Fibroblast of upper back skin (primary cell): ENCODE data around the gene ALDH1A2.
"Not testable (repeated sequence)": the region's sequence is repeated elsewhere in the genome, so short reads cannot be mapped to it uniquely, and the experiment has no call there.

Experiments used
- DNase-seq: peaks from one replicate; pipeline ENCODE4 v3.0.0-alpha.2; 2013

Gene ALDH1A2

DNA sequence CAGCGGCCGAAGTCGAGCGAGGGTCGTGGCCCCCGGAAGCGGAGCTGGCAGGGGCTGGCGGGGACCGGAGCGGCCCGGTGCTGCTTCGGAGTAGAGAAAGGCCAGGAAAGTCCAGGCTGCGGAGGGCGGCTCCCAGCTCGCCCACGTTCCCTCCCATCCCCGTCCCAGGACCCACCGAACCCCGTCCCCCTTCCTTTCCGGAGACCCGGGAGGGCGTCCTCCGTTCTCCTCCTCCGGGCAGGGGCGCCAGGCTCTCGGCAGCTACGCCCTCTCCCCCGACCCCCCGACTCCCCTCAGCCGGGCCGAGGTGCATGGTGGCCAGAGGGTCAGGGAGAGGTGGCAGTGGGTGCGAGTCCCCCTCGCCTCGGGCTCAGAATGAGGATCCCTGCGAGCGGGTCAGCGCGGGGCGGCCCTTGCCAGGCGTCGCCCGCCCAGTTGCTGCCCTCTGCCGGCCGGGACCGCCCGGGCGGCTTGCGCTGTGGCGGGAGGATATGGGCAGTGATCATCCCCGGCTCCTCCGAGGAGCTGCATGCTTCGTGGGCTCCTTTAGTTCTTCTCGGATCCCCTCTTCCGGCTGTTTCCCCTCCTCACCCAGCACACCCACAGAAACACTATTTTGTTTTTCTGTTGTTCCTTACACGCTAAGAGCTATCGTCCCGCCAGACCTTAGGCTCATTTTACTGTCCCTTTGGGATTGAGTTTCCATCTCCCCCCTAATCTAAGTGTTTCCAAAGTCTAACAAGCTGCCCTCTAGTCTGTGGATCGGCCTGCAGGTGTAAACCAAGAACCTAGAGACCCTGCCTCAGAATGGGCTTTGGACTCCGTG is 744 bp upstream of the ALDH1A2 start:
- peak; percentile 31 for DNase-seq

DNA sequence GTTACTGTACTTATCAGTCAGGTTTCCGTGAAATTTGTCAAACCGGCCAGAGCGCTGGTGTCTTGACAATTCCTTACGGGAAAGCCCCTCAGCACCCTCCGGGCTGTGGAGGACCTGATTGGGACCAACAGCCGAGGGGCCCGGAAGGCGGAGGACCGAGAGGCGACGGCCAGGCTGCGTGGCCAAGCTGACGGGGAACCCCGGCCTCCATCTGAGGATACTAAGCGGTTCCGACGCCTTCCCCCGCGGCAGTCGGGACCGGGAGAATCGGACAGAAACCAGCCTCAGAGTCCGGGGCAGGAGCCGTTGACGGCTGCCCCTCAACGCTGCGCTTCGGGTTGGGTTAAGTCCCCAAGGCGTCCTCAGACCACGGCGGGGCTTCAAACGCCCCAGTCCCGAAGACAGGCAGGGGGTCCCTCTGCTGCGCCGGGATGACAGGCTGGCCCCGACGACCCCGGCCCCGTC is 499 bp downstream of the ALDH1A2 start:
- no peak for DNase-seq

DNA sequence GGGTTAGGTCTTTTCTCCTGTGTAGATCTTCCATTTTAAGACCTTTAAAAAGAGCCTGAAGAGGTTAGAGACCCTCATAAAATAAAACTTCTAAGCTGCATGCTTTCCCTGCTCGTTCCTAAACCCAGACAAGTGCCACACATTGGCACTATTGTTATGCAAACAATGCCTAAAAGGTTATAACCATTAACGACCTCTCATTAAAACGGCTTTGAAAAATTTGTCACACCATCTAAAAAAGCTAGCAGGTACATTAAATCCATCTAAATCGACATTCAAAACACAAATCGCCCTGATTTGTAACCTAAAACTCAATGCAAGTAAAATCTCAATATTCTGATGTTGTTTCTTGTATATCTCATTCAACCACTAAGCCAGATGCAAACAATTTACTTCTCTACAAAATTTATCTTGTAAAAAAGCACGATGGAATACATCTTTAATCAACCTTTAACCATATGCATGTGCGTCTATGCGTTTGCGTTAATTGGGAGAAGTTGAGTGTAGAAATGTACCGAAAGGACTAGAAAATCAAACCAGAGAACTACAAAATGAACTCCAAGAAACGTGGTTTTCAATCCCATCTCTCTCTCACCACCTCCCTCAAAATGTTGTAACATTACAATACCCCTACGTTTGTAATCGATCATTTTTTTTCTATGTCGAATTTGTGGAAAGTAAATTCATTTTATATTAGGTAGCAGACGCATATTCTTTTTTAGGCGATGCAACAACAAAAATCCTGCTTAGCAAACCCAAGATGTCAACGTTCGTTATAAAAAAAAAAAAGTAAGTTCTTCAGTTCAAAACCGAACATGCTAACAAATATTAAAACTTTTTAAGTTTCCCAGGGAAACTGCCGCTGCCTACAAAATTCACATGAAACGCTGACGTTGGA is 1.2 kb downstream of the ALDH1A2 start:
- DNase-seq: no peak

DNA sequence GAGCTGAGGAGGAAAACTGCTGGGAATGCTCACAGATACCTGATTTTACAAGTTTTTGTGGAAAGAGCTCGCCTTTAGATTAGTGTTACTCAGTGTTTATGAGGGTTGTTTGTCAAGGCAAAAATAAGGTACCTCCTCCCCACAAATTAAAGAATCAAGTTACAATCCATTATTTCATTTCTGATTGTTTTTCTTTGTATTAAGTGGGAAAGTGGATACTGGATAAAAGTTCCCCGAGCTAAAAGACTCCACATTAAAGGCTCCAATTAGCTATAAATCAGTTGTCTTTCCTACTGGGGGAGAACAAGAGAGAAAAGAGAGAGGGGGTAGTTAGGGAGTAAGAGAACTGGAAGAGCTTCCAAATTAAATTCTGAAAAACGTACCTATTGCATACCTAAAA is 1.9 kb downstream of the ALDH1A2 start:
- DNase-seq: no peak

DNA sequence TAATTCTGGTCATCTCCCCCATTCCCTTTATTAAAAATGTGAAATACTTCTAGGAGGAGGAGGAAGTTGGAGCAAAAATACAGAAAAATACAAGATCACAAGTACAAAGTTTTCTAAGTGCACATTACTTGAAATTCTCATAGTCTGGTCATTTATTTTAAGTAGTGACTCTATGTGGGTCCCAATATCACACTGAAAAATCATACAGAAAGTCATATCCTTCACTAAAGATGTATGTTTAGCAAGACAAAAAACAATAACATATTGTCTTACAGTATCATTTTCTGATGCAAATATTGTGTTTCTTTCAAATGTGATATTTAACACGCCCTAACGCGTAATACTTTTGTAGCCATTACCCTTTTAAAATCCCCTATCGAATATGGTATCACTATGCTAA is 2.5 kb downstream of the ALDH1A2 start:
- DNase-seq: no peak

DNA sequence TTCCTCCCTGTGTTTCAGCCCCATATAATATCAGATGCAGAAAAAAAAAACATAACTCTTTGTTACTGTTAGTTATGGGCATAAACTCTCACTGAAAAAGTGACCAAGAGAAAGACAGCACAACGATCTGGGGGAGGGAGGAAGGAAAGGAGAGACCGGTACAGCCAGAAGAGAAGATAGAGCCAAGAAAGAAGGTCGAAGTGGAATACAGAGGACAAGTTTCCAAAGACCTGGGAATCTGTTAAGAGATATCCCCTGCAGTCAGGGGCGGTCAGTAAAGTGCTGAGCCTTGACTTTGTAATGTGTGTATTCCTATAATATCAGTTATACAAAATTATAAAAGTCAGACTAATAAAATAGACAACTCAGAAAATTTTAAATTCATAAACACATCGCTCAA is 3.3 kb downstream of the ALDH1A2 start:
- DNase-seq: no peak

DNA sequence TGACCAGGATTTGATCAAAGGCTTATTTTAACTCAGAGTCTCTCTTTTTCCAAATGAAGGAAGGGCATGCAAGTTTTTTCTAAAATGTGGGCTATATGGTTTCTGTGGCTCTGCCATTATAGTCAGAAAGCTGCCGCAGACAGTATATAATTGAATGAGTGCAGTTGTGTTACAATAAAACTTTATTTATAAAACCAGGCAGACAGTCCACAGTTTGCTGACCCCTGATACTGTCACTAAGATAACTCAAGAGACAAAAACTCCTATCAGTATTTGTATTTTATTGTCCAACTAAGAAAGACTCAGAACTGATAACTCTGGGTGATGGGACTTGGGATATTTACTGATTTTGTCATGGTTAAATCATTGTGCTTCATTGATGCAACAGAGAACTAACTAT is 4.9 kb downstream of the ALDH1A2 start:
- no peak for DNase-seq

DNA sequence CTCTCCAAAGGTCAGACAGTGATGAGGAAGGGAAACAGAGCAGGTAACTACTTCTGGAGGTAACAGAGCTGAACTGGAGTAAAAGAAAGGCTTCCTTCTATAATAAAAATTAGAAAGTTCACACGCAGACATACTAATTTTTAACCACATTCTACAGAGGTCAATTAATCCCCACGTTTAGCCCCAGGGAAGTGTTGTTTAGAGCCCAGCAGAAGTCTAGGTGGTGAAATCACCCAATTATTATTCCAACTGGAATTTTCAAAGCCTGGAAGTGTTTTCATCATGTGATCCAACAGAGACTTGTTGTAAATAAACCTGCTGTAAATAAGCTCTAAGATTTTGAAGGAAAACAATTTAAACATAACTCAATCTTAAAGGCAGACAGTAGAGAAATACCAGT is 6.8 kb downstream of the ALDH1A2 start:
- no peak for DNase-seq

DNA sequence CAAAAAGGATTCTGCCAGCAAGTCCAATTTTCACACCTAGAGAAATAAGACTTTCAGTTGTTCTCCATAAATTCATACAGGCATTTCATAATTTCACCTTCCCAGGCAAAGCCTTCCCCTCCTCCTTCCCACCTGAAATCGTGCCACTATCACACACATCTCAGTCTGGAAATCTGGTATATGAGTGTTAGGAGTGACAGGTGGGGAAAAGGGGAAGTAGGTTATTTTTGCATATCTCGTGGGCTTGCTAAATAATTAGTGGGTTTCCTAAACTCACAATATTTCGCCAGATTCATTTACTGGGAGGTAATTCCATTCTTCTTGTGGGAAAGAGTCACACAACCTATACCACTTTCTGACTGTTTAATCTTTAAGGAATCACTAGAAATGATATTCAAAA is 7.4 kb downstream of the ALDH1A2 start:
- DNase-seq: no peak

DNA sequence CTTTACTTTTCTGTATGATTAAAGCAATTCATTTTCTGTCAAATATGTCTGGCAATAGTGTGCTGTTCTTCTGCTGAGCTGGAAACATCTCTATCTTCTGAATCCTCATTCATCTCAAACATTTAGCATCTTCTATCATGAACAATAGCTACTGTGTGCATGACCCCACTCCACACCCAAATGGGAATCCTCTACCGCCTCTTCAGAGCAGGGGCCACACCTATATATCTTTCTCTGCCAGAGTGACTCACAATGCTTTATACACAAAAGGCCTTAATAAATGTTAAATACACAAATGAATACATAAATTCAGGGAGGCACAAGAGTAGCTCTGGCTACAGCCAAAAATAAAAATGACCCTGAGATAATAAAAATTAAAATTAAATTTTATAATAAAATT is 8.0 kb downstream of the ALDH1A2 start:
- no peak for DNase-seq

DNA sequence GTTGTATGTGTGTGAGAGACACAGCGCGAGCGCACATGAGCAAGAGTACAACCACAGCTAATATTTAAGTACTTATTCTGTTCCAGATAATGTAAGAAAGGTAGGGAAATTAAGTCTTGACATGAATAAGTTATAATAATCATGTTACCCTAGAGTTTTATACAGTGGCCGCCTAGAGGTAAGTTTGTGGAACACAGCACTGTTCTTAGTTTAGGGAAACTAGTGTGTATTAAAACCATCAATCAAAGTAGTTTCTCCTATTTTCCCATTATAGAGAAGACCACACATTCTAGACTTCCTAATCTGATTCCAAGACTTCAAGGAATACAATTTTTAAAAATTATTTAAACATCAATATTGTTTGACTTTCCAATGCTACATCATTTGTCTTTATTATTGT is 9.5 kb downstream of the ALDH1A2 start:
- DNase-seq: no peak

DNA sequence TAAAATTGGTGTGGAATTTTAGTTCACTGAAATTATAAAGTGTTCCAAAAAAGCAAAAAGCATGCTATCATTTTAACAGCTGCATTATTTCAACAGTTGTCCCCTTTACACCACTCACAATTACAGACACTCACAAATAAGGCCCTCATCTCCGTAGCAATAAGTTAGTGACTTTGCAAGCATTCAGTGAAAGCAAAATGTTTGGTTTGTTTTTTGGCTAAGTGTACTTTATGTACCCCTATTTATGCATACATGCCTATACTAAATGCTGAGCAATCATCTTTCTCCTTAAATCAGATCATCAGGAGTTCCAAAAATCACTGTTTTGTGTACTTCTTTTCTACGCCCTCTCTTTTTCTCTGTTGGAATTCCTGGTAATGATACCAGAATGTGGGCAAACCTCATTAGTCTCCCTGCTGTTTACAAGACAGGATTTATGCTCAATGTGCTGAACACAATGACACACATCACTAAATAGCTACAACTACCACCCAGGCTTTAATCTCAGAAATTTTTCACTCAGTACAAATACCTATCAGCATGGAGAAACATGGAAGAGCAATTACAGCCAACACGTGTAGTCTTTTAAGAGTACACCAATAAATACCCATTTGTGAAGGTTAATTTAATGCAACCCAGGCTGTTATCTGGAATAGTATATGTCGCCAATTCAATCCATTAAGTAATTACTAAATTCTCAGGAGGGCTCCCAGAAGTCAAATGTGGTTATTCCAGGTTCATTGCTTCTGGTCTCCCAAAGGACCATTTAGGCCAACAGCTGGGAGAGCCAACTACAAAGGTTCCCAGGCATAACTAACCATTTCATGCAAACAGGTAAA is 12.0 kb downstream of the ALDH1A2 start:
- no peak for DNase-seq

DNA sequence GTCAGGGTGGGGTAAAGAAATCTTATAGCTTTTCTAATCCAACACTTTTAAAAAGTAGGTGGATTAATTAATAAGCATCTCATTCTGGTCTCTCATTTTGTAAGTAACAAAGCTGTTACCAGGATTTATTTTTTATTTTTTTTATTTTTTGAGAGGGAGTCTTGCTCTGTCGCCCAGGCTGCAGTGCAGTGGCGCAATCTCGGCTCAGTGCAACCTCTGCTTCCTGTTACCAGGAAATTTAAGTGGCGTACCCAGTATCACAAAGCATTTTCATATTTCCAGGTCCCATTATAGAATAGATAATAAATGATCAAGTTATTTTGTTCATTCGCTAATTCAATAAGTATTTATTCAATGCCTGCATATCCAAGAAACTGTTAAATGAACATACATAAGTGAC is 13.2 kb downstream of the ALDH1A2 start:
- no peak for DNase-seq

DNA sequence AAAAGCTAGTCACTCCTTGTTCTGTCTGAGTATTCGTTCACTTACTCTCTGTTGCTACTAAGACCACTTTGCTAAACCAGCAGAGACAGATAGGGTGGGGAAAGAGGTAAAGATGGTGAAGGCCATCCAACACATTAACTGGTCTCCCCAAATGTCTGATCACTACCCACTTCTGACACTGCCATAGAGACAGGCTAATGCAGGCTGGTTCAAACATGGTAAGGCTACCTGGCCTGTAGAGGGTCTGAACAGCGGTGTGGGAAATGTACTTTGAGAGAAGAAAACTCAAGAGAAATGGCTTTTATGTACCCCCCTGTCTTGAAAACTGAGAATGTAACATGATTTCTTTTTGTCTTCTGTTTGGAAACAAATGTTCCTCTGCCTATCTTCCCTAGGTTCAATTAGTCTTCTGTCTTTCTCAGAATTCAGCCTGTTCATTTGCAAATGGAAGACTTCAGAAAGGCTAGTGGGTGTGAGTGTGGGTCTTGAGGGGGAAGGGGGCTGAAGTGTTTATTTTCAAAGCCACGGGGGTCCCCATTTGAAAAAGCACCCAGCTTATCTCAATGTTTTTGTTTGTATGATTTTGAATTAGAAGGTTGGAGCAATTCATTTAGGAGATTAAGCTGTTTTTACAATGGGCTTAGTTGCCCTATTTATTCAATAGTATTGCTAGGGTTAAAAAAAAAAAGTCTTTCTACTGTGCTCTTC is 15.8 kb downstream of the ALDH1A2 start:
- no peak for DNase-seq

DNA sequence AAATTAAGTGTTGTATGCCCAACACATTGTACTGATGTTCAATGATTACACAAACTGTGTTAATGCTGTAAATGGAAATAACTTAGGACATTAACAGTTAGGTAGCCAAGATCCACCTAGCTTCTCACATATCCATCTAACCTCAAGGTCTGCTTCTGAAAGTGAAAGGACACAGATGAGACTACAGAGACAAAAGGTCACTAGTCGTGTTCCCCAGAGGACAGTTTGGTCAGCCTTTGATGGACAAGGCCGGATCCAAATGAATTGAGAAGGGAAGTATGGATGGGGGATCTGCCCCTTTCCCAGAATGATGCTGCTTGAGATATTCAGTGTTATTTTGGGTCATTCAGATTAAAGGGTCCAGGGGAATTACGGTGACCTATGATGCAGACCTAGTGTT is 17.2 kb downstream of the ALDH1A2 start:
- DNase-seq: no peak

DNA sequence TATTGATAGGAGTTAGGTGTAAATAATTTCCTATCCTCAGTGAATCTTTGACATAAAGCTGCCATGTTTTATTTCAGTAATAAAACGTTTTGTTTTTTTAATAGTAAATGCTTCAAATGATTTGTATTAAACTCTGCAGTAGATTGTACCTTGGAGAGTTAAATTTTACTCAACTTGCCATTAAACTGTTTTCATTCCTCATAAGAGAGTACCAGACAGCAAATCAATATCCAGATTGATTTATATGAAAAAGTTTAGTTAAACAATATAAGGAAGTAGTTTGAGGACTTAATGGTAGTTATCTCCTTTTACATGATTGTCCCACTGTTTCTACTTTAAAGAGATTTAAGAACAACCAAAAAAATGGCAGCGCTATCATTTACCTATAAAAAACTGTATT is 18.4 kb downstream of the ALDH1A2 start:
- DNase-seq: no peak

DNA sequence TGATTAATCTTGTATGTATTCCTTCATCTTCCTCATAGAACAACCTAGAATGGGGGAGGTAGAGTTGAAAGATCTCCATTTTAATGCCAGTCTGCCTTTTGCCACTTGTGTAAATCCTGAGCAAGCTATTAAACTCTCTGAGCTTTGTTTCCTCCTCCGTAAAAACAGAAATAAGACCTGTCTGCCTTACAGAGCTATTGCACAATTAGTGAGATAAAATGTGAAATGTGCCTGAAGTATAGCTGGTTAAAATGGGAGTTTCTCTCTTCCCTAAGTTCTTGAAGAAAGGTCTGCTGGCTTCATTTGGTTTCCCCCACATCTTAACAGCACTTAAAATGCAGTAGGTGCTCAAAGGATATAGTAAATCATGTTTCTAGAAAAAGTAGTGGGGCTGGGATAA is 19.0 kb downstream of the ALDH1A2 start:
- no peak for DNase-seq

DNA sequence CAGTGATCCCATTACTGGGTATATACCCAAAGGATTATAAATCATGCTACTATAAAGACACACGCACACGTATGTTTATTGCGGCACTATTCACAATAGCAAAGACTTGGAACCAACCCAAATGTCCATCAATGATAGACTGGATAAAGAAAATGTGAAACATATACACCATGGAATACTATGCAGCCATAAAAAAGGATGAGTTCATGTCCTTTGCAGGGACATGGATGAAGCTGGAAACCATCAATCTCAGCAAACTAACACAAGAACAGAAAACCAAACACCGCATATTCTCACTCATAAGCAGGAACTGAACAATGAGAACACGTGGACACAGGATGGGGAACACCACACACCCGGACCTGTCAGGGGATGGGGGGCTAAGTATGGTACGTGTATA is 20.1 kb downstream of the ALDH1A2 start:
- DNase-seq: not testable (repeated sequence)

DNA sequence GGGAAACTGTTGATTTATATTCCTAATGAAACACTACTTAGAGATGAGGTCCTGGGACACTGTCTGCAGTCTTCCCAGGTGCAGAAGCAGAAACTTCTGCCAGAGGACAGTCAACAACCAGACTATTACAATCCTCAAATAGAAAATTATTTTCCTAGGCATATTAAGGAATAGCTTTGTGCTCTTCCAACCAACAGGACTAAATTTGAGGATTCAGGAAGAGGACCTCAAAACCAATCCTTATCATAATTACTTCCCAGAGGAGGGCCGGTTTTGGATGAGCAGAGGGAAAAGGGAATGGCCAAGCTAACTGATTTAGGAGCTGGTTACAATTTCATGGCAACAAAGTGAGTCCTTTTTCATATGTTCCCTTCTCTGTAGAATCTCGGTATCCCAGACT is 21.0 kb downstream of the ALDH1A2 start:
- no peak for DNase-seq

DNA sequence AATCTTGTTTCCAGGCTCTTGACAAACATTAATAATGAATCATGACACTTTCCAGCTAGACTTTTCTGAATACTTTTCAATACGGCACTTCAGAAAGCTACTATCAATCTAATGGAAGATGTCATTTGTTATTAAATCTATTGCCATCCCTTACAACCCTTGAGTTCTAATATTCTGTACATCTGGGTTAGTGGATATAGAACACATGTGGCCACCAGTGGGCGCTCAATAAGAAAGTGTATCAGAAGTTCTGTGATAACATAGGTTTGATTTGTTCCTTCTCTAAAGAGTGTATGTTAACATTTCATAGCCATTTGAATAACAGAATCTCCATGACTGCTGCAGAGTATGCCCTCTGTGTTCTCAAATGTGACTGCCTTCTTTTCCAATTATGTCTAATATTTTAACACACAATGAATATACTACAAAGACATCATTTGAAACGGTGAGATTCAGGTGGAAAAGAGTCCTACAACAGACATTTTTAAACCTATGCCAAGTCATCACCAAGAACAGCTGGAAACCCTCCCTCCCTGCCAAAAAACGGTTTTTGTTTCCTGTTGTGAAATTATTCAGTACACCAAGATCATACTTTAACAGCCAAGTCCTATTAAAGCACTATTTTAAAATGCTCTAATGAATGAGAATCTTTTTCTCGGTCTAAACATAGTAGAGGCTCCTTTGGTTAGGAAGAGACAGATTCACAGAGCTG is 22.2 kb downstream of the ALDH1A2 start:
- peak; percentile 31 for DNase-seq

DNA sequence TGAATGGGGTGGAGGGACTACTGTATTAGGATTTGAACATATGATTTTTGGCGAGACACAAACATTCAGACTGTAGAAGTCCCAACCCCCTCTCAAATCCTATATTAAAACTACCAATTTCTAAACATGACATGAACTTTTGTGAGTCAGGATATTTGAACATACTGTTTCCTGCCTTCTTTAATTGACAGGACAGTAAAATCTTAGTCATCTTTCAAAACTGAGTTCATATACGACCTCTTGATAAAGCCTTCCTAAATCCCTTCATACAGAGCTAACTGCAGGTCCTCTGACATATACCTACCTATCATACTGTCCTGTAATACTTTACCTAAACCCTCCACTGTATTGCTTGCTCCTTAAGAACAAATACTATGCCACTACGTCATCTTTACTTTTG is 23.5 kb downstream of the ALDH1A2 start:
- DNase-seq: no peak

DNA sequence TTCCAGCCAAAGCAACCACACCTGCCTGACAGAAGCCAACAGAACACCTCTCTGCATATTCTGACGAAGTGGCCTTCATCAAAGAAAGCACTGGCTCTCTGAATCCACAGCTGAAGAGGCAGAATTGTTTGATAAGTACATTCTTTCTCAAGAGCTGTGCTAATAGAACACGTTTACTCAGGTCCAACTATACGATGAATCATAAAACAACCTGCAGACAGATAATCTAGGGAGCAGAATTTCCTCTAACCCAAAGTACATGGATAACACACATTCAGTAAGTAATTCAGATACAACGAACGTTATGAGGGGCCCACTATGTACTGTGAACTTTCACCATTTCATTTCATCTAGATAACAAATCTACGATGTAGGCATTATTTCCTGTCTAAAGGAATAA is 25.4 kb downstream of the ALDH1A2 start:
- no peak for DNase-seq
